ENCODE data around the gene POPDC3.

GRCh38 chr6:105178110-105178509 lies 1.7 kb downstream of the POPDC3 start:
- no peak for TF ChIP-seq CTCF (IDR thresholded peaks at IDR 0.05; ENCODE audit: borderline replicate concordance, extremely low read depth, low read length, poor library complexity, severe bottlenecking)
- TF ChIP-seq EZH2 (IDR thresholded peaks at IDR 0.05; ENCODE audit: borderline replicate concordance, low read depth, low read length, severe bottlenecking) = no peak
